Skeletal muscle cell (primary cell): ENCODE data around the gene KIAA0040.

Experiments used
- DNase-seq: peaks from one replicate; pipeline ENCODE4 v3.0.0-alpha.2; 2010; ENCODE audit warnings: low read depth
- H3K4me3 ChIP-seq: 2 replicates; pipeline ENCODE4 v1.5.1; 2011; ENCODE audit warnings: low read depth, mild to moderate bottlenecking, control low read depth, low read length, moderate library complexity

The KIAA0040 gene

DNA sequence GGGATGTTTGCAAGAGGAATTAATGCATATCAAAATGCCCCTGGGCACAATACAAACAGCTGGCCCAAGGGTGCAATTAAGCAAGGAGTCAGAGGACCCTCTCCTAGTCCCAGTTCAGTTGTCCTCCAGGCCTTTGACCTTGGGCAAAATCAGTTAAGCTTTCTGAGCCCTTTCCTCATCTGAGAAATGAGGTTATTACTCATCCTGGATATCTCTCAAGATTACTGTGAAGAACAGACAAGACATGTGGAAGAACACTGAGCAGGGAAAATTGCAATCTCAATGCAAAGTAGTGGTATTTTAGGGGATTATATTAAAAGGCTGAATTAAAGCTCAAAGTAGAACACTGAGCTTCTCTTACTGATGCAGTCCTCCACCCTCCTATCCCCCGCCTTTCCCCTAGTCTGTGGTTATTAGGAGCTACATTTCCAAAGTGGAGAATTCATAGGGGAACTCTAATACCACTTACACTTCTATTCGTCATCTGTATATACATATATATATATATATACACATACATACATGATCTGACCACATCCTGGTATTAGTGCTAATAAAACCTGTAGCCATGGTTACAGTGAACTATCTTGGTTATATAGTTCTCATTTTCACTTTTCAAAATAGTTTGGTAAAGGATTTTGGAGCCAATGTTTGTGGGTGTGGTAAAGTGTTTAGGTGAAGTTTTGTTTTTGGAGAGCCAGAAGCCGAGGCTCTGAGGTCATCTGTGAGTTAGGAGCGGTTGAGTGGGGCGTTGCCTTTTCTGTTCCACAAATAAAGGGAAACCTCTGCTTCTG is 18.1 kb downstream of the KIAA0040 start:
- DNase-seq, result no peak

DNA sequence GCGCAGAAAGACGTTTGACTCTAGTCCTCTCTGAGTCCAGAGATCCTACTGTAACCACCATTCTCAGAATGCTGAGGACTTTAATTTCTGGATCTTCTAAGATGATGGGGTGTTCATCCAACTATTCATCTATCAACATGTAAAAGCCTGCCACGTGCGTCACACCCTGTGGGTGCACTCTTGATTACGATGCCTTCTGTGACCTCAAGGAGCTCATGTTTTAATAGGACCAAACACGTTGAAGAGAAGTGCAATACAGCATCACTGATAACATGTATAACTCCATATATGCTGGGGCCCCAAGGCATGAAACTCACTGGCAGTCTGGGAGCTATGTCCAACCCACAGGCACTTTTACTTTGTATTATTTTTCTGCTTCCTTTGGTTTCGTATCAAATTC is 19.0 kb downstream of the KIAA0040 start:
- DNase-seq, result no peak
- no peak overlapping the region for H3K4me3 ChIP-seq

More for the DNA sequence above, 18.1 kb downstream of the KIAA0040 start:
- H3K4me3 ChIP-seq, result no peak overlapping the region

DNA sequence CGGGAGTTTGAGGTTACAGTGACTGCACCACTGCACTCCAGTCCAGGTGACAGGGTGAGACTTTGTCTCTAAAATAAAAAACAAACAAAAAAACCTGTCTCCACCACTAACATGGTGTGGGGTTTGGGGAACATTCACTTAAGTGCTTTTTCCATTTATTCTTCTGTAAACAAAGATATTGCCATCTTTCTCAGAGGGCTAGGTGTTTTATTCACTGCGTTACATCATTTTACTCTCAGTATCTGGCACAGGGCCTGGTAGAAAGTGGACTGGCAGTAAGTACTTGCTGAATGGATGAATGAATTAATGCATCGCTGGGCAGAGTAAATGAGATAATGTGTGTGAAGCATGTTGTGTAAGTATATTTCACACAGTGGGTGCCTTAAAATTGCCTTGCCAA is 20.1 kb downstream of the KIAA0040 start:
- no peak overlapping the region for H3K4me3 ChIP-seq
- DNase-seq, result no peak

DNA sequence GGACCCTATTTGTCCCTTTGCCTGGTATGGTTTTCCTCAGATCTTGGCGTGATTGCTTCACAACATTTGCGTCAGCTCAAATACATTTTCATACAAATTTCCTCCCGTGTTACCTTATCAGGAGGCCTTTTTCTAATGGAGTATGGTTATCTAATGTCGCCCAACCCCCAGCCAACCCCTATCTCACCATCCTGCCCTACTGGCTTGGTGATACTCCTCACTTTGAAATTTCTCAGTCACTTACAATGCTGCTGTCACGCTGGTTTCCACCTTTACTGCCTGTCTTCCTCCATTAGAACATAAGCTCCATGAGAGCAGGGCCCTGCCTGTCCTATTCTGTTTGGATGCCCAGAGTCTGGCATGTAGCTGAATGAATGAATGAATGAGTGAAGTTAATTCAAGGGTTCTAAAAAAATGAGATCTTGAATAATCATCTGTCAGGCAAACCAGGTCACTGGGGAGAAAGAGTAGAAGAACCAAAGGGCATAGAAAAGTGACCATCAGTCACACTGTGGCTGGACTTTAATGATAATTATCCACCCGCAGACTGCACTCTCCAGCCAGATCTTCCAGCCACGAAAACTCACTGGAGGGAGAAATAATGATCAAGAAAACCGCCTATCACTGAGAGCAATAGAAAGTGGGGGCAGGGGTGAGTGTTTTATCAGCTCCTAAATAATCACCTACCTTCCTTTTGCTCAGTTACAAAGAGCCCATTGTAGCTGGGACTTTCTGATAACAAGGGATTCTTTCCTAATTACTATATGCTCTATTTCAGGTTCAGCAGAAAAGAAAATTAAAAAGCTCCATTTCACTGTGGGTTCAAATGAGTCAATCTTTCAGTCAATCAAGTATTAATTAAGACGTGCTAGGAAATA is 21.3 kb downstream of the KIAA0040 start:
- DNase-seq, result no peak
- H3K4me3 ChIP-seq, result no peak overlapping the region

DNA sequence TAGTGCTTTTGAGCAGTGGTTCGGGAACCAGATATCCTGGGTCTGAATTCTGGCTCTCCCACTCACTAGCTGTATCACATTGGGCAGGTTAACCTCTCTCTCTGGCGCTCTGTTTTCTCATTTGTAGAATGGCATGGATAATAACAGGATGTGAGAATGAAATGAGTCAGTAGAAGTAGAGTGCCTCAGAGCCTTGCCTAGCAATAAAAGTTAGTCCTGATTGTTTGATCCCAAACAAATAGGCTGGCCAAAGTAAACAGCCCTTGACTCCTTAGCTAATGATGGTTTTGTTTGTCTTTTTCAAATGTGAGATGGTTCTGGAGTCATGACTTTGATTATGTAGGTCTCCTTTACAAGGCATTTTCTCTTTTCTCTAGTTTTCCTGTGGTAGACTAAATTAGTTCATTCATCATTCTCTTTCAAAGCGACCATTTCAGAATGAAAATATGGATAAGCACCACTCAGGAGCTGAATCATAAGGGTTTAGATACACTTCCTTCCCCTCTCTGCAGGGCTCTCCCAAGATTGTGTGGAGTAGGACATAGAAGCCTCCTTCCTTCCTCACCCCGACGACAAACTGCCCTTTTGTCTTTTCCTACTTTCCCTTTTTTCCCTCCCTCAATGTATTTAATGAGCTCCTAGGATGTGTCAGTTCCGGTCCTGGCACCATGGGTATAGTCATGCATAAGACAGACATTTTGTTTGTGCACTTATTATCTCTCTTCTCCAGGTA is 23.1 kb downstream of the KIAA0040 start:
- H3K4me3 ChIP-seq, result no peak overlapping the region
- no peak for DNase-seq

DNA sequence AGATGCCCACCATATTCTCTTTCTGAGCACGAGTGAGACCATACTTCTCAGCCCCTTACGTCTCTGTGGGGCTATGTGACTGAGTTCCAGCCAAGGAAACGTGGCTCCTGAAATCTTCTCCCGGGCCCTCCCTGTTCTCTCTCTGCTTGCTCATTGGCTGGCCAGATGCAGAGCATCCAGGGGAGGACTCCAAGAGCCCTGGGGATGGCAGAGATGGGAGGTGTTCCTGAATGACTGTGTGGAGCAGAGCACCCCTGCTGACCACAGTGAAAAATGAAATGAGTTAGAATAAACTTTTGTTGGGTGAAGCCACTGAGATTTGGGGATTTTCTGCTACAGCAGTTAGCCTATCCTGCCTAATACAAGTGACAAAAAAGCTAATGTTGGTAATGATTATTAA is 23.8 kb downstream of the KIAA0040 start:
- DNase-seq, result no peak
- no peak overlapping the region for H3K4me3 ChIP-seq

DNA sequence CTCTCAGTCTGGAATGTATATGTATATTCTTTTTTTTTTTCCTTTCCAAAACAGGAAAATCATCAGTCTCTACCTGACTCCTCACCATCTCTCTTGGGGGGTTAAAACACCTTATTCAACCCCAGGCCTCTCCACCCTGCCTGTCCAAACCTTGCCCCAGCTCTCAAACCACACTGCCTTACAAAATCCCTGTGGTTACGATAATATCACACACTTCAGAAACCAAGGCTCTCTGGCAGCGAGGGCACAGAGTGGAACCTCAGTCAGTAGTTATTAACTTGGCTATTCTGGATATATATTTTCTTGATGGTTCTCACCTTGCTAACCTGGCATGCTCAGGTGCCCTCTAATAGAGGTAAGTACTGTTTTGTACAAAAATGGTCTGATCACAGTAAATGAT is 24.7 kb downstream of the KIAA0040 start:
- no peak overlapping the region for H3K4me3 ChIP-seq
- DNase-seq, result no peak

DNA sequence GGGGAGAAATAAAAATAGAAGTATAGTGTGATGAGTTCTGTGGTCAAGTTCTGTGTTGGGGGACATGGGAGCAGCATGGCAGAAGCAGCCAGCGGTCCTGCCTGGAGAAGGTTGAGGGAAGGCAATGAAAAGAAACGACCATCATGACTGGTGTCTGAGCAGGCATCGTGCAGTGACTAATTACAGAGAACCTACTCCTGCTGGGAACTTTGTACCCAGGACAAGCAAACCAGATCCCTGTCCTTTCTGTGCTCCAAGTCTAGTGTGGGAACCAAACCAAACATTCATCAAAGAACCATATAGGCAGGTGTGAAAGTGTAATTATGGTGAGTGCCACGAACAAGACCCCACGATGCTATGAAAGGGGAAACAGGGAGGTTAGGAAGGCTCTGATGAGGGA is 25.8 kb downstream of the KIAA0040 start:
- H3K4me3 ChIP-seq, result no peak overlapping the region
- no peak for DNase-seq

DNA sequence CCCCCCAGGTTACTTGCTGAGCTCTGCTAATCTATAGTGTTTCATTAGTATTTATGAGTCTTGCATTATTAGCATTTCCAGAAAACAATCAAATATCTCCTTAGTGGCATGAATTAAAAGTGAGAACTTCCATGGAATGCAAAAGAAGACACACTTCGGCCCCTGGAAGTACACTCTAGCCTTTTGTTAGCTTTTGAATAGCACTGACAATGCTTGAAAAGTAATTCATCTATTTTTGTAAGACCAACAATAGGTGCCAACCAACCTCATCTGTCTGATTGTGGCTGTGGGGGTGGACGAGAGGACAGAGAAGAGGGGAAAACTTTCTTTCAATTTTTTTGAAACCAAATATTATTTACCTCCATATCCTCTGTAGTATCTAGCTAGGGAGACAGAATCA is 27.8 kb downstream of the KIAA0040 start:
- no peak for DNase-seq
- H3K4me3 ChIP-seq, result no peak overlapping the region

DNA sequence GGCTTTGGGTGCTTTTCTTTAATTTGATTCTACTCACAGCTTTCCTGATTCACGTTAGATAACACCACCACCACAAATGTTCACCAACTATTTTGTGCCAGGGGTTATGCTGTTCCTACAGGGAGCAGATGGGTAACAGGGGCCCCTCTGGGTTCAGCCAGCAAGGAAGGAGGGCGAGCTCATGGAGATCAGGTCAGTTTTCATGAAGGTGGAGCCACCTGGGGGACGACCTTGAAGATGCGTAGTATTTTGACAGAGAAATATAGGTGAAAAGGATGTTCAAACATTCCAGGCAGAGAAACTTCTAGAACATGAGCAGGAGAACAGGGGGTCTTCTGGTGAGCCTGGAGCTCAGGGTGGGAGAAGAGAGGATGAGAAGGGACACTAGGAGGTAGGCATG is 28.9 kb downstream of the KIAA0040 start:
- H3K4me3 ChIP-seq, result no peak overlapping the region

DNA sequence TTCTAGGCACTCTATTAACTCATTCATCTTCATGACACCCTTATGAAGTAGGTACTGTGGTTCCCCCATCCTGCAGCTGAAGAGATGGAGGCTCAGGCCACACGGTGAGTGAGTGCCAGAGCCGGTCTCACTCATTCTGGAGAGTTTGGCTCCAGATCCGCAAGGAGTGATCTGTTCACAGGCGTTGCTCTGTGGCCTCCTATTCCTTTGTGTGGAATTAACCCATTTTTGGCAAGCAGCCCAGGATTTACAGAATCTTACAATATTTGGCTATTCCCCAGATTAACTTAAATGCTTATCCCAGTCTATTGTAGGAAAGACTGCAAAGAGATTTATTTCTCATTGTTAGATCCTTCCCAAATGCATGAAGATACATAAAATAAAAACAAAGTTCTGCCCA is 29.6 kb downstream of the KIAA0040 start:
- no peak for DNase-seq
- H3K4me3 ChIP-seq, result no peak overlapping the region

More for the DNA sequence above, 28.9 kb downstream of the KIAA0040 start:
- no peak for DNase-seq

DNA sequence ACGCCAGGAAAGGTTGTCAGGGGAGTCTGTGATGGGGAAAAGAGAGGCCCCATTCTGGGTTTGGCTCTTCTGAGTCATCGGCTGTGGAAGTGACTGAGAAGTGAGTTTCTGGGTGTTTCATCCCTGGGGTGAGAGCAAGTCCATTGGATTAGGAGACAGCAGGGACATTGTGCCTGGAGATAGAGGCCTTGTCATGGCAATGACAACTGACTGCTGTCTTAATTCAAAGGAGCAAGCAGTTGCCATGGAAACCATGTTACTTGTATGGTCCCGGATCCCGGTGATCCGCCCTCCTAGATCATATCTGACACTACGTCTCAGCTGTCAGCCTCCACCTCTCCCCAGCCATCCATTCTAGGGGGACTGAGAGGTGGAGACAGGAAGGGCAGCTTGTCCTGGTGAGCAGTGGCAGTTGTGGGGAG is 34.4 kb downstream of the KIAA0040 start:
- no peak for DNase-seq
- H3K4me3 ChIP-seq, result no peak overlapping the region

DNA sequence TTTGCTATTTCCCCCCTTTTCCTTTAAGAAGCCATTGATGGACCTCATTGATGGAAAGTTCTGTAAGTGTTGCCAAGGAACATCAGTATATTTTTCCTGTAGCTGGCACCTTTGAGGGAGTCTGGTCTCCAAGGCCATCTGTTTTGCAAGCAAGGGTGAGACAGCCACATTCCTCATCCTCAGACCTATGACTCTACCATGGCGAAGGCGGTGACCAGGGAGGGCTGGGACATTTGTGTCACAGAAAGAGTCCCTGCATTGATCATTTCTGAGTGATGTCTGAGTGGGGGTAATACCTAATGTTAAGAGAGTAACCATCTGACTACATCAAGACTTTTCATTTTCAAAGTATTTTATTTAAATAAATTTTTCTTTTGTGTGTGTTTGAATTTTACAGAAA is 35.4 kb downstream of the KIAA0040 start:
- no peak overlapping the region for H3K4me3 ChIP-seq
- DNase-seq, result no peak

DNA sequence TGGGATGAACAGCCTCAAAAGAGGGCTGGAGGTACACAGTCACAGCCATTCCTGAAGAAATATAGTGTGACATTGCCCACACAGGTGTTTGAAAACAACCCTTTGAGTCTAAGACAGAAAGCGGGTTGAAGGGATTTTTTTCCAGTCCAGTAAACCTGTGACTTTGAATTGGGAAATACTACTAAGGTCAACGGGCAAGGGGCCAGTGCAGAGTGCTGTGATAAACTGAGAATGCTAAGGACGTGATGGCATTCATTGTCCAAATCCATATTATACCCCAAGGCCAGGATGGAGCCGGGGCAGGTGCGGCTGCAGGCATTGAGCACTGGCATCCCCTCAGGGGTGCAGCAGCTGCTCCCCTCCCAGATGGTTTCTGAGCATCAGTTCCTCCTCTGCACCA is 36.6 kb downstream of the KIAA0040 start:
- no peak overlapping the region for H3K4me3 ChIP-seq
- DNase-seq, result no peak

DNA sequence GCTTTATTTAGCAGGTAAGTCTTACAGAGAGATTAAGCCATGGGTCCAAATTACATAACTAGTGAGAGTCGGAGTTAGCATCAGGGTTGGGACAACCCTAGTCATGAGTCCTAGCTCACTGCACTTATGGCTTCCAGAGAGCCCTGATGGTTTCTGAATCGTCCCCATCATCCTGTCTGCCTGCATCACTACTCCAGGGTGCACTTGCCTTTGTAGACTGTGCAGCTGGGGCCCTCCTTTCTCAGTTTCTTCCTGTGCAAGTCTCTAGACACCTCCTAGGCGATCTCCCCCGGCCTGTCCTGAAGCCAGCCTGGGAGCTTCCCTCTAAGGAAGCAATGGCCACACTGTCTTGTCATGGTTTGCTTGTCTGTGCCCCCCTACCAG is 37.1 kb downstream of the KIAA0040 start:
- no peak for DNase-seq
- no peak overlapping the region for H3K4me3 ChIP-seq

DNA sequence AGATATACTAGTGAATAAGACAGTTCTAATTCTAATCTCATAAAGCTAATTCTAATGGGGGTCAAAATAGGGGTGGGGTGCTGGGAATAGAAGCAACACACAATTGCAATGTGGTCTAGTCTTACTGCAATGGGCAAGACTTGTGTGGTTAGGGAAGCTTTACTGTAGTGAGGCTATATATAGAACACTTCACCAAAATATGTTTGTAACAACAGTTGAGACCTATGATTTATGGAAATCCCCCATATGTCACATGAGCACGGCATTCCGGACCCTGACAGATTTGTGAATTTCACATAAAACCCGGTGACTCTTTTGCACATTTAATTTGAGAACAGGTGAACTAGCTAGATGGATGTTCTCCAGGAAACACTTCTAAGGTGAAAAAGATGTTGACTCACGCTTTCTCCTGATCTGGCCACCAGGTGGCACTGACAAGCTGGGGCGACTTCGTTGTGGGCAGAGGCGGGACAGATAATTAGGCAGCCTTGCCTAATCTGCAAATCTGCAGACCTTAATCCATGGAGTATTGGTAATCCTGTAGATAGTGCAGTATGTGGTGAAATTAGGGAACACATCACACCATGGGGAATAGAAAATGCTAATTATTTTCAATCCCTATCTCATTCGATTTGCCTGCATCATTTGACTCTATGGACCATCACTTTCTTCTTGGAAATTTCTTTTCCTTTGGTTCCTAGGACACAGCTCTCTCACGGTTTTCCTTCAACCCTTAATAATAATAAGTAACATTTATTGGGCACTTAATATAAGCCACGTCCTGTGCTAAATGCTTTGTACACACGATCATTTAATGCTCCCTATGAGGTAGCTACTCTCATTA is 37.7 kb downstream of the KIAA0040 start:
- H3K4me3 ChIP-seq, result no peak overlapping the region
- DNase-seq, result no peak

DNA sequence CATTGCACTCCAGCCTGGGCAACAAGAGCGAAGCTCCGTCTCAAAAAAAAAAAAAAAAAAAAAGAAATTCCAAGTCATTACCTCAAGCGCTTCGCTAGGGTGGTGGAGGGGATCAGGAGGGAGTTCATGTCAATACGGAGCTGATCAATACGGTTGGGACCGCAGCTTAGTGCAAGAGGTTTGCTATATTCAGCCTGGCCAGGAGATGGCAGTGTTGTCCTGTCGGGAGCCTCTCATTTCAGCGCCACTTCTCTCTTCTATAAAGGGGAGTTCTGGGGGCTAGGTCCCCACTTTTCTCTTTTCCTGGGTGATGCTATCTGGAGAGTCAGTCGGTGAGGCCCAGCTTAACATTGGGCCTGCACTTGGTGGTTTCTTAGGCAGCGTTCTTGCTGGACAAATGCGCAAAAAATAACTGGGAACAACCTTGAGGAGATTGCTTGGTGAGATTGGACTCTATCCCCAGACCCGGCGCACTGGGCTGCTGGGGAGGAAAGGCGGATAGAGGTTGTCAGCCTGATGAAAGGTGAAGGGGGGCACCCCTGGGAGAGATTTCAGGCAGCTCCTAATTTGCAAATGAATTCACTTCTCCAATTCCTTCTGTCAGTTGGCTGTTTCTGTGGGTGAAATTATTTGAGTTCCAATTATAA is 40.4 kb downstream of the KIAA0040 start:
- H3K4me3 ChIP-seq, result no peak overlapping the region
- no peak for DNase-seq

DNA sequence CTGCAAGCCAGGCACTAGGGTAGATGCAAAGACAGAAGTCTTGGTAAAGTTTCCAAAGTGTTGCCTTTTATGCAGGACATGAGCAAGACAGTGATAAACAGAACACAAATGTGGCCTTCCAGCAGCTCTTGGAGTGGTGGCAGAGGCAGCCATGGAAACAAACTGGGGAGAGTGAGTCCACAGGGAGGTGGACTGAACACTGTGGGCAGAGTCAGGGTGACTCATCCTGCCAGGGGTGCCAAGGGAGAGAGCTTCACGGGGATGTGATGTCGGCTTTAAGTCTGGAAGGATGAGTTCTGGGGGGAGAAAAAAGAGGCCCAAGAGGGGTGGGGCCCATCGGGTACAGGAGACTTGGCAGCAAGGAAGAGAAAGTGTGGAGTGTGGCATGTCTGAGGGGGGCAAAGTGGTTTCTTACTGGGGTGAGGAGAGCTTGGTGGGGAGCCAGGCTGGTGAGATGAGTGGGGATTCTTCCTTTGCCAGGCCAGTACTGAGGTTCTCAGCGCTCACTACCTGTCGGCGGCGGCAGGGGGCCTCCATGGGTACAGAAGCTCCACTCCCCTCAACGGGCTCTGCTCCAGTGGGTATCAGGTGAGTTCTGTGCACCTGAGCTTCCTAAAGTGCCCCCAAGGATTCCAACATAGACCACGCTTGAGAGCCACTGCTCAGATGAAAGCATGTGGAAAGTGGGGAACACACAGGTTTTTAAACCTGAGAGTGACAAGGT is 41.8 kb downstream of the KIAA0040 start:
- DNase-seq, result no peak

More for the DNA sequence above, 41.8 kb downstream of the KIAA0040 start:
- H3K4me3 ChIP-seq, result no peak overlapping the region
